KOPT-K1 (cell line): Measurements from ENCODE around the gene MGAT5.

Experiments used
- H3K27ac ChIP-seq: fragments of 200-600 bp; sonication (generic); 2 replicates; pipeline ENCODE4 v1.5.1; 2016; ENCODE audit warnings: antibody characterized with exemption, mild to moderate bottlenecking, low read depth, low read length; ENCODE audit not compliant: poor library complexity, severe bottlenecking
- H3K36me3 ChIP-seq: fragments of 200-600 bp; sonication (generic); 2 replicates; pipeline ENCODE4 v1.5.1; 2017; ENCODE audit warnings: antibody characterized with exemption, mild to moderate bottlenecking, low read length, moderate library complexity; ENCODE audit not compliant: insufficient read depth
- H3K9me3 ChIP-seq: fragments of 200-600 bp; sonication (generic); 2 replicates; pipeline ENCODE4 v1.5.1; 2017; ENCODE audit warnings: antibody characterized with exemption, low read length, mild to moderate bottlenecking; ENCODE audit not compliant: insufficient read depth, poor library complexity, severe bottlenecking

Gene MGAT5

DNA sequence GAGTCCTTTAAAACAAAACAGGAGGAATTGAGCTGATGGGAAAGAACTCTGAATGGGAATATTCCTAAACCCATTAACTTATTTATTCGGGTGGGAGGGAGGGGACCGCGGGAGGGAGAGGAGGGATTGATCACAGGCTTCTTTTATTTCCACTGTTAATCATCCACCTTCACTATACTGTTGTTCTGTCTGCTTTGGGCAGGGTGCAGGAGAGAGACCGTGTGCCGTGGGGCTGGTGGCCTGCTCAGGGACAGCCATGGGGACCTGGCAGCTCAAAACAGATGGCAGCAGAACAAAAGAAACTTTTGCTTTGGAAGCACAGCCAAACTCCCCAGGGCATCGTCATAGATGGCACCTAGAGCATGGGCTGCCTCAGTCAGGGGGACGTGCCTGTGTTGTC, 195.3 kb downstream of the MGAT5 start:
- no peaks in the 10 kb centered on the region for H3K9me3 ChIP-seq
- peaks cover 15% of the 10 kb centered on the region; the same call in 1 of the 2 replicates for H3K36me3 ChIP-seq
- no peak overlapping the region for H3K27ac ChIP-seq

DNA sequence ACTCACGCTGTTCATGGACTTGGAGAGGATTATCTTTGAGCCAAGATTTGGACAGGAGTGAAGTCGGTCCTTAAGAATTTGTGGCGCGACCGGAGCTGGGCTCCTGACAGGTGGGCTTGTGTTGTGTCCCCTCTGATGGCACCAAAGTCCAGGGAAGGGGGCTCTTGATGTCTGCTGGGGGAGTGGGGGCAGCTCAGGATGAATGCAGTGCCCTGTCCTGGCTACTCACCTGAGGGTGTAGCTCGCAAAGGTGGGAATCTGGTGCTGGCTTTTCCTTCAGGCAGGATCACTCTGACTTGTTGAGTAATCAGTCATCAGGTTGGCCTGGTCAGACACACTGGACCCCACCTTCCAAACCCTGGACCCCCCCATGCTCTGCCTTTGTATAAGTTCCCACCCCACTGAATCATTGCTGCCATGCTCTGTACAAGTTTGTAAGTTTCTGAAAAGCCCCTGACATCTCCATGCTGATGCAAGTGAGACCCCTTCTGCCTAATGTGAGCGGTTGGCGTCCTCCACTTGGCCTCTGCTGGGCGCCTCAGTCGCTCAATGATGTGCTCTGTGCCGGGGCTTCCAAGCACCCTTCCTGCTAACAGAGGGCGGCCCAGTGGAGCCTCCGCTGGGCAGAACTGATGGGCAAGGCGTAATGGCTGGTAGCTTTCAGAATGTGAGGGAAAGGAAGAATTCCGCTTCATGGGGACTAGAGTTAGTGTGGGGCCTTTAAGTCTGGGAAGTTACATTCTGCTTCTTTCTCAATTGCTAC, 196.1 kb downstream of the MGAT5 start:
- peaks cover 14% of the 10 kb centered on the region; the same call in 1 of the 2 replicates for H3K36me3 ChIP-seq
- H3K9me3 ChIP-seq, result no peaks in the 10 kb centered on the region
- no peak overlapping the region for H3K27ac ChIP-seq

DNA sequence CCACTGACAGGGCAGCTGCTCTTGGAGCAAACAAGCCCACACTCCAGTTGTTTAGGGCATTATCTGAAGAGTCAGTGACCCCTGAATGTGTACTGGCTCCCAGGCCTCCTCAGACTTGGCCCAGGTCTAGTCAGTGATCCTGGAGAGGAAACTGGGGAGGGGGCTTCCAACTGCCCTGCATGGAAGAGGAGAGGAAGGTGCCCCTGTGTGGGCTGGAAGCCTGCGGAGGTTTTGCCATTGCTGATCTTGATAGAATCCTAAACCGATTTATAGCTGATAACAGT, 197.4 kb downstream of the MGAT5 start:
- H3K9me3 ChIP-seq, result no peaks in the 10 kb centered on the region
- H3K27ac ChIP-seq, result no peak overlapping the region
- H3K36me3 ChIP-seq, result peaks cover 24% of the 10 kb centered on the region; the same call in 1 of the 2 replicates

DNA sequence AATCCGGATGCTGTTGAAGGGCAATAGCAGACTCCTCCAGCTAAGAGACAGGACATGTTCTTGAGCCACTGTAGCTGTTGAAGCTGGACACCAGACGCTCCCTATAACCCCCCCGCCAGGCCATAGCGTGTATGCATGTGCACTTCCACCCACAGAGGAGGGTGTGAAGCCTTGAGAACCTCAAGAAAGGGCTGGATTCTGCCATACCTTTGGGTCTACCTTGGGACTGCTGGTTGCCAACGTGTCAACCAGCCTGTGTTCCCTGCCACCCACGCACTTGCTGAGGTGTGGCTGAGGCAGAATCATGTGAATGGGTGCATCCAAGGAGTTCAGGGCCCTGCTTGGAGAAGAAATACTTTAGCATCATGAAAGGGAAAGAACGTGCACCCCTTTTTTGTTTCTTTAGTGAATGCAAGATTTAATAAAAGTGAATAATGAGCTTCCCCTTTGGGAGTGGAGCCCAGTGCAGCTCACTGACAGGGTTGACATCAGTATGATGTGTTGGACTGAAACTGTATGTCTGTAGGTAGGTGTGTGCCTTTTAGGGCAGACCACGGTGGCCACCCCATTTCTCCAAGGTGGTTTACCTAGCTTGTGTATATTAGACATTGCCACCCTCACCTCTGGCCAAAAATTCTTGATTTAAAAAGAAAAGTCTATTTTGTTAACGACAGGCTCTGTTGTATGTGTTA, 198.3 kb downstream of the MGAT5 start:
- Histone ChIP-seq H3K9me3 (no peaks in the 10 kb centered on the region), H3K36me3 (peaks cover 28% of the 10 kb centered on the region; the same call in 1 of the 2 replicates), H3K27ac (no peak overlapping the region)

DNA sequence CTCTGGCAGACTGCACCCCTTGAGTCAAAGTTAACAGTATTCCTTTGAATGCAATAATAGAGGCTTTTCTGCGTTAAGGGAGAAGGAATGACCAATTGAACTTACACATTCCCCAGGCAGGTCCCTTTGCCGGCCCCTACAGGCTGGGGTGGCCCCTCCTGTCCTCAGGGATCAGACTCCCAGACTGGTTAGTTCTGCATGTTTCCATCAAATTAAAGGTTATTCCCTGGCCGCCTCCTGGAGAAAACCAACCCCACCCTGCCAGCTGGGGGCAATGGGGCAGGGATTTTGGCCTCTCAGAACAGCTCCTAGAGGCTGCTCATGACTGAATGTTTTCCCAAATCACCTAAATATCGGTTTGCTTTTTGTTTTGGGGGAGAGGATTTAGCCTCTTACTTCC, 199.6 kb downstream of the MGAT5 start:
- Histone ChIP-seq H3K36me3 (peaks cover 28% of the 10 kb centered on the region; the same call in 1 of the 2 replicates), H3K27ac (no peak overlapping the region), H3K9me3 (no peaks in the 10 kb centered on the region)

DNA sequence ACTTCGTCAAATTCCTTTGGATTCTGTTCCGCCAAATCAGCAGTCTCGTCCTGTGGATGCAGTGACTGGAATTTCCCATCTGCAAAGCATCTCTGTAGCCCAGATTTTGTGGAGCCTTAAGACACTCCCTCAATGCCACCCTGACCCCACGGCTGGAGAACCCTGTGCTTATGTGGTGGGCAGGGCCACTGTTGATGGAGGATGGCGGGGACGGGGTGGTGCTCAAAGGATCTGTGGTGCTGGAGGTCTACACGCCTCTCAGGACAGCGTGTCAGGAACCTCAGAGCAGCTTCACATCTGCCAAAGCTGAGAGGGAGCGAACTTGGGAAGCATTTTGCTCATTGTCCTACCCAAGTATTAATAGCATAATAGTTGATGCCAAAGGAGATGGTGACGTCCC, 200.1 kb downstream of the MGAT5 start:
- H3K27ac ChIP-seq, result no peak overlapping the region
- no peaks in the 10 kb centered on the region for H3K9me3 ChIP-seq
- H3K36me3 ChIP-seq, result peaks cover 28% of the 10 kb centered on the region; the same call in 1 of the 2 replicates

DNA sequence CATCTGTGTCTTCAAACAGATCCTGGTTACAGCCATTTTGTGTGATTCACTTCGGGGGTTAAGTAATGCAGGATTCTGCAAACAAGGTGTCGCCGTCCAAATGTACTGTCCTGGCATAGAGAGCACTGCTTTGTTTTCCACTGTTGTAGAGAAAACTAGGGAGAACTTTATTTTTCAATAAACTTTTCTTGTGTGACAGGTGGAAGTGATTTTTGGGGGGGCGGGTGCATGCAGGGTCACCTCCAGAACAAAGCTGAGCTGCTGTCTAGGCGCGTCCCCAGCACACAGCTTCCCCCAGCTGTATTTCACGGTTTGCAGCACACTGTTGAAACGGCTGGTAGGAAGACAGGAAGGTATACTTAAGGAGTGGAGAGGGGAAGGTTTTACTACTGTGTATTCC, 200.6 kb downstream of the MGAT5 start:
- peaks cover 25% of the 10 kb centered on the region; the same call in 1 of the 2 replicates for H3K36me3 ChIP-seq
- H3K9me3 ChIP-seq, result no peaks in the 10 kb centered on the region
- H3K27ac ChIP-seq, result no peak overlapping the region

DNA sequence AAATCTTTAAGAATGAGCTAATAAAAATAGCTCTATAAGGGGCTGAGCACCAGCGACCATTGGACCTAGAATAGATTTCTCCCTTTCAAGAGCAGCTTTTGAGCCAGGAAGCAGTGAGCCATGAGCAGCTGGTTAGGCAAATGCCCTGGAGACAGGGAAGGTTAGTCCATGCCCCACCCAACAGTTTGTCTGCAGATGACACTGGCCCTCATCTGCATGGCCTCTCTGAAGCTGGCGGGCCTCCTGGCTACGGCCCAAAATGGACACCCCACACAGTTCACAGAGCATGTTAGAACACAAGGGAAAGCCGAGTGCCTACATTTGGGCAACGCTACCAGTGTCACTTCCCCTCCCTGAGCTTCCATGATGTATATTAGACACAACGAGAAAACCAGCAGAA, 201.1 kb downstream of the MGAT5 start:
- Histone ChIP-seq H3K27ac (no peak overlapping the region), H3K36me3 (peaks cover 20% of the 10 kb centered on the region; the same call in 1 of the 2 replicates), H3K9me3 (no peaks in the 10 kb centered on the region)

DNA sequence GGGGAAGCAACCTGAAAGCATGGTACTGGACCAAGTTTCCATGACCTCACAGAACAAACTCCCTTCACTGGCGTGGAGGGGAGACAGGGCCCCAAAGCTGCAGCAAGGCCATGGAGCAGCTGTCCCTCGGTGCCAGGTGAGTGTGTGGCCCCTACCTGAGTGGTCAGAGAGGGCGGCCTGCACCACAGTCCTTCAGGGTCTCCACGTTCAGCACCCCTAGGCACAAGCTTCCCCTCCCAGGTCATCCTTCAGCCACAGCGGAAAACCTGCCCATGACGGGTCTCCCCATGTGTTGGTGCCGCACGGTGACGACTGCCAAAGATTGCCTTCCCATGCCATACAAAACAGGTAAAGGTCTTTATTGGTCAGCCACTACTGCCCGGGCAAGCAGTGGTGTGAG, 201.6 kb downstream of the MGAT5 start:
- H3K27ac ChIP-seq, result no peak overlapping the region
- peaks cover 18% of the 10 kb centered on the region; the same call in 1 of the 2 replicates for H3K36me3 ChIP-seq
- no peaks in the 10 kb centered on the region for H3K9me3 ChIP-seq

DNA sequence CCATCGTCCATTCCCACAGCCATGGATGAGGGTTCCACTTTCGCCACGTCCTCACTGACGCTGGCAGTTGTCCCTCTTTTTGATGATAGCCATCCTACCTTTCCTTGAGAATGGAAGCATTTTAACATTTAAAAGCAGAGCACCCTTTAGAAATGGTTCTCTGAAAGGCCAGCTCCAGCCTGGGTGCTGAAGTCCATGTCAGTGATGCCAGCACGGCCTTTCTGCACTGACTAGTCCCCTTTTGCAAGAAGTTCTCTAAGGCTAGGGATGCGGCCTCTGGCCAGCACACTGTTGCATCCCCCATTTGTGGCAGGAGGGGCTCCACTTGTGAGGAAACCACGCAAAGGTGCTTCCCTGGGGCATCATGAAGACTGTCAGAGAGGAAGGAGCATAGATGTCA, 203.5 kb downstream of the MGAT5 start:
- Histone ChIP-seq H3K27ac (no peak overlapping the region), H3K9me3 (no peaks in the 10 kb centered on the region)

DNA sequence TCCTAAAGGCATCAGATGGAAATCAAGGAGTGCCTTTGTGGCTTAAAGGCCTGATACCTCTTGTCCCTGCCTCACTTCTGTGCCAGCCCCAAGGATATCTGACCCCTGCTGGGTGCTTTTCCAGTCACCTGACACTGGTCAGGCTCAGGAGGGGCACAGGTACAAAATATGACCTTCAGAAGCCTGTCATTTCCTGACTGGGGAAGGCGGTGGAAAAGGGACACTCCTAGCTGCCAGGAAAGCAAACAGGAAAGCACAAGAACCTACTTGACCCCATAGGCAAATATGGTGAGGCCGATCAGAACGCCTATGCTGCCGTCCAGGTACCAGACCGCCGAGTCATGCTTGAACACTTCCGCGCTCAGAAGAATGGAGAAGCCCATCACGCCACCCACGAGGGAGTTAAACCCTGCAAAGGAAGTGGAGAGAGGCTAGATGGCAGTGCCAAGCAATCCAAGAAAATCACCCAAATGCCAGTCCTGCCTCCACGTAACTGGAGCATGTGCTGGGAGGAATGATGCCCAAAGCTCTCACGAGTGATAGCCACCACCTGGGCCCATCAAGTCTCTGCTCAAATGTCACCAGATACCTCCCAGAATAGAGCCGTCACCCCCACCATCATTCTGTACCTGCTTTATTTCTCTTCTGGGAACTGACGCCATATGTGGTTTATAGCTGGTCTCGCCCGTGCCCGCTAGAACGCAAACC, 204.0 kb downstream of the MGAT5 start:
- Histone ChIP-seq H3K36me3 (peaks cover 18% of the 10 kb centered on the region; the same call in 1 of the 2 replicates), H3K27ac (no peak overlapping the region)

More for the DNA sequence above, 203.5 kb downstream of the MGAT5 start:
- peaks cover 18% of the 10 kb centered on the region; the same call in 1 of the 2 replicates for H3K36me3 ChIP-seq

DNA sequence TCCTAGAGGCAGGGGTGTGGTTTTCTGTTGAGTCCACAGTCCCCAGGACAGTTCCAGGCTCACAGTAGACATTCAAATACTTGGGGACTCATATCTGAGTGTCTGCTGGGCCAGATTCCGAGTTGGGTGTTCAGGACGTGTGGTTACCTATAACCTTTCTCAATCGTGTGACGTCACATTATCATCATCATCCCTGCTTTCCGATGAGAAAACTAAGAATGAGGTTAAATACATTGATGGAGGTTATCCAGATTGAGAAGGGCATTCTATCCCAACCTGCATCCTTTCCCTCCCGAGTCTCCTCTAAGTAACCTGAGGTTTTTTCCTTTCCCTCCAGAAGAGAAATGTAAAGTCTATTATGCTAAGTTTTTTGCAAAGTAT, 204.6 kb downstream of the MGAT5 start:
- H3K9me3 ChIP-seq, result no peaks in the 10 kb centered on the region
- H3K27ac ChIP-seq, result no peak overlapping the region
- peaks cover 14% of the 10 kb centered on the region; the same call in 1 of the 2 replicates for H3K36me3 ChIP-seq

More for the DNA sequence above, 204.0 kb downstream of the MGAT5 start:
- H3K9me3 ChIP-seq, result no peaks in the 10 kb centered on the region

DNA sequence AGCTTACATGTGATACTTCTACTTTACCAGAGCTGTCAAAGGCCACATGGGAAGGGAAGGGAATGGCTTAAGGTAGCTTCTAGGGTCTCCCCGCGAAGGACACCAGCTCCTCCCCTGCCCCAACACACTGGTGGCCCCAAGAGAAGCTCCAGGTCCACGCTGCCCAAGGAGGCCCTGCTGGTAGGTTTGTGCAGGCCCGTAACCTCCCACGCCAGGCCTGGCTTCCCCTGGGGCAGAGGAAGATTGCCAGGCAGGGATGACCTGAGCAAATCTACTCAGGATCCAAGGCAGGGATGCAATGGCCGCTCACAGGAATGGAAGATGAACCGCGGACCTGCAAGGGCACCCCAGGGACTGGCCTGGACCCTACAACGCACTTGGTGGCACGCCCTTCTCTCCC, 205.1 kb downstream of the MGAT5 start:
- Histone ChIP-seq H3K27ac (no peak overlapping the region), H3K36me3 (peaks cover 14% of the 10 kb centered on the region; the same call in 1 of the 2 replicates), H3K9me3 (no peaks in the 10 kb centered on the region)

DNA sequence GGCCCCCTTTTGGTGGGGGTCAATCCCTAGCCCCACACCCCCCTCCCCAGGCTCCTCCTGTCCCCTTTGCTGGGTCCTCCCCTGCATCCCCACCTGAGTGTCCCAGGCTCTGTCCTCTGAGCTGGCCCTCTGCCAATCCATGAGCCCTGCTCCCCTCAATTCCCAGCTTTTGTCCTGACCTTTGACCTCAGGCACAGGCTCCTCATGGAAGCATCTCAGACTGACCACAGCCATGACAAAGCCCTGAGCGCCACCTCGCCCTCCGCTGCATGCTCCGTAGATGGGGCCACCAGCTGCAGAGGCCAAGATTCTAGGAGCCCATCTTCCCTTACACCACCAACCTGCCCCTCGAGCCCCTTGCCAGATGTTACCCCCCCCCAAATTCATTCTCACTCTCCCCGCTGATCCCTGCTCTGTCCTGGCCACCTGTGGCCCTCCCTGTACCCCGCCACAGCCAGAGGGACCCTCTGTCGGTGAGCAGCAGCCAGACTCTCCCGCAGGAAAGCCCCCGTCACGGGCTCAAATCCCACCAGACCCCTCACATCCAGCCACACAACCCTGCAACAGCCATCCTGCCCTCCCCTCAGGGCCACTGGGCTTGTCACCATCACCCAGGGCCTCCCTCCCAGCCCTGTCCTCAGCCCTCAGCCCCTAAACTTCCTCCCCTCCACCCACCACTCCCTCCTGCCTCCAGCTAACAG, 206.0 kb downstream of the MGAT5 start:
- no peak overlapping the region for H3K27ac ChIP-seq
- H3K9me3 ChIP-seq, result no peaks in the 10 kb centered on the region
- peaks cover 14% of the 10 kb centered on the region; the same call in 1 of the 2 replicates for H3K36me3 ChIP-seq

DNA sequence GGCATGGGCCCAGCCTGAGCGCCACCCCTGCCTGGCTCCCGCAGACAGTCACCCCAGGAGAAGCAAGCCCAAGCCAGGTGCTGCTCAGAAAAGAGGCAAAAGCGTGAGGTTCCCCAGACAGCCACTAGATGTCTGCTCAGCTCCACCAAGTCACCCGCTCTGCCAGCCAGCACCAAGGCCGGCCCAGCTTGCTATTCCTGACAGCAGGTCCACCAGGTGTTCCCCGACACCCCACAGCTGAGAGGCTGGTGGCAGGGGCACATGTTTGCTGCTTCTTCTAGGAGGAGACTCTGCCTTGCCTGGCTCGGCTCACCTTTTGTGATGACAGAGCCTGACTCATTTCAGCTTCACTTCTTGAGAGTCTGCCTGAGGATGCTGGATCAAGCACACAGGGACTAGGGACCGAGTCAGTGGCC, 206.7 kb downstream of the MGAT5 start:
- Histone ChIP-seq H3K27ac (no peak overlapping the region), H3K9me3 (no peaks in the 10 kb centered on the region), H3K36me3 (peaks cover 7% of the 10 kb centered on the region; the same call in 1 of the 2 replicates)
